Activated CD8-positive, alpha-beta T cell treated with anti-CD3 and anti-CD28 coated beads for 36 hours (primary cell): ENCODE data around the gene MIER2. TPM values are rescaled to one million over a fixed set of nuclear protein-coding genes. Genes with fewer than 3 reads are reported as not detected.
"Not testable (repeated sequence)": the region's sequence is repeated elsewhere in the genome, so short reads cannot be mapped to it uniquely, and the experiment has no call there.

Experiments
- ATAC-seq: fragments of 200-7000 bp; cut with Tn5 transposase; one replicate; pipeline ENCODE4 v1.10.0; 2021; ENCODE audit warnings: mild to moderate bottlenecking, moderate library complexity
- CTCF ChIA-PET: fragments of 350-600 bp; sonication (Branson Sonifier 250); formaldehyde crosslinking; loops from one replicate; lab custom pipeline; 2021; ENCODE audit warnings: antibody characterized with exemption; lab: Charles Lee
- POLR2A ChIA-PET: fragments of 350-600 bp; sonication (Branson Sonifier 250); formaldehyde crosslinking; loops from one replicate; lab custom pipeline; 2021; ENCODE audit warnings: antibody characterized with exemption; lab: Charles Lee
- DNase-seq: peaks from one replicate; pipeline ENCODE4 v3.0.0-alpha.2; 2020
- H3K27ac Mint-ChIP-seq: one replicate; pipeline ENCODE4 v1.8.0; 2021; ENCODE audit warnings: mild to moderate bottlenecking, mixed read lengths
- H3K27me3 Mint-ChIP-seq: one replicate; pipeline ENCODE4 v1.8.0; 2021; ENCODE audit warnings: mixed read lengths
- H3K36me3 Mint-ChIP-seq: one replicate; pipeline ENCODE4 v1.8.0; 2021; ENCODE audit warnings: low read depth, mixed read lengths
- H3K4me1 Mint-ChIP-seq: one replicate; pipeline ENCODE4 v1.8.0; 2021; ENCODE audit warnings: low read depth, mixed read lengths
- H3K4me3 Mint-ChIP-seq: one replicate; pipeline ENCODE4 v1.8.0; 2021; ENCODE audit warnings: mild to moderate bottlenecking, moderate library complexity, mixed read lengths
- H3K9me3 Mint-ChIP-seq: one replicate; pipeline ENCODE4 v1.8.0; 2021; ENCODE audit warnings: mixed read lengths
- CTCF ChIP-seq: fragments of 200-600 bp; IDR thresholded peaks from one replicate; pipeline ENCODE4 v1.8.0; 2022; ENCODE audit warnings: antibody characterized with exemption, mild to moderate bottlenecking
- intact Hi-C: fragments of 100-400 bp; cut with micrococcal nuclease; formaldehyde crosslinking; loops from one replicate; pipeline ENCODE4 v1.10.0; 2022
- total RNA-seq, 2 experiments: library from RNA; stranded (reverse); gene quantifications; one replicate each; pipeline ENCODE4 v1.2.3, GENCODE V29; 2021

Gene MIER2
- total RNA-seq = 10 to 100 TPM; 20.0 to 20.4 TPM

GRCh38 chr19:344625-345319, at the start of gene MIER2:
Gene MIER2, minus strand, starts transcription at chr19:344796. Its CDS starts 14 bp downstream, at chr19:344782.
- TF ChIP-seq CTCF = no peak
- H3K27ac Mint-ChIP-seq = peak within 1 kb of the TSS; percentile 70
- peaks cover 11% of the 10 kb centered on the region for H3K27me3 Mint-ChIP-seq
- DNase-seq (peak; percentile 87), ATAC-seq (peak; percentile 93)
- peak within 1 kb of the TSS; percentile 78 for H3K4me3 Mint-ChIP-seq
- intact Hi-C loops = no loop called here
- CTCF ChIA-PET = no interaction called here
- H3K4me1 Mint-ChIP-seq = peaks cover 49% of the 10 kb centered on the region
- H3K36me3 Mint-ChIP-seq = peaks cover 21% of the 10 kb centered on the region
- H3K9me3 Mint-ChIP-seq = peaks cover 1% of the 10 kb centered on the region
- POLR2A ChIA-PET = interaction anchor here (1.6 kb wide), 1 partner anchor 31 kb away, joined by 5 read pairs; no protein-coding TSS in a partner anchor

GRCh38 chr19:393560-393959, 49.0 kb upstream of the MIER2 start:
- Mint-ChIP-seq H3K9me3 (peaks cover 18% of the 10 kb centered on the region), H3K4me1 (peaks cover 18% of the 10 kb centered on the region), H3K27ac (peak overlapping the region; percentile 47)
- intact Hi-C loops, POLR2A ChIA-PET, CTCF ChIA-PET, H3K36me3 Mint-ChIP-seq, ATAC-seq, H3K27me3 Mint-ChIP-seq, DNase-seq, H3K4me3 Mint-ChIP-seq: not testable (repeated sequence)

GRCh38 chr19:392375-392970, 47.9 kb upstream of the MIER2 start:
- H3K27ac Mint-ChIP-seq = peak overlapping the region; percentile 47
- intact Hi-C loops = no loop called here
- peaks cover 3% of the 10 kb centered on the region for H3K36me3 Mint-ChIP-seq
- no peak for TF ChIP-seq CTCF
- ATAC-seq (peak; percentile 15), DNase-seq (peak; percentile 31)
- H3K4me3 Mint-ChIP-seq = no peak overlapping the region
- POLR2A ChIA-PET = no interaction called here
- CTCF ChIA-PET = no interaction called here
- H3K9me3 Mint-ChIP-seq = peaks cover 18% of the 10 kb centered on the region
- peaks cover 13% of the 10 kb centered on the region for H3K27me3 Mint-ChIP-seq
- peaks cover 18% of the 10 kb centered on the region for H3K4me1 Mint-ChIP-seq

- Mint-ChIP-seq H3K4me3 (no peak overlapping the region), H3K27ac (no peak overlapping the region), H3K9me3 (peaks cover 18% of the 10 kb centered on the region), H3K36me3 (peaks cover 3% of the 10 kb centered on the region), H3K27me3 (peaks cover 17% of the 10 kb centered on the region), H3K4me1 (peaks cover 18% of the 10 kb centered on the region)
- ChIA-PET POLR2A (no interaction called here), CTCF (no interaction called here)
- TF ChIP-seq CTCF = no peak
- DNase-seq (no peak), ATAC-seq (no peak)
- intact Hi-C loops = no loop called here
Observed at GRCh38 chr19:391726-392374, 47.3 kb upstream of the MIER2 start.

GRCh38 chr19:391207-391557, 46.6 kb upstream of the MIER2 start:
- Mint-ChIP-seq H3K4me3 (no peak overlapping the region), H3K4me1 (peaks cover 18% of the 10 kb centered on the region), H3K27ac (no peak overlapping the region), H3K36me3 (peaks cover 3% of the 10 kb centered on the region), H3K27me3 (peaks cover 21% of the 10 kb centered on the region), H3K9me3 (peaks cover 18% of the 10 kb centered on the region)
- DNase-seq = peak; percentile 30
- CTCF ChIA-PET = no interaction called here
- TF ChIP-seq CTCF = no peak
- POLR2A ChIA-PET = no interaction called here
- intact Hi-C loops = no loop called here
- ATAC-seq = peak; percentile 70
